ENCODE results near the gene DUOXA1.

DNA sequence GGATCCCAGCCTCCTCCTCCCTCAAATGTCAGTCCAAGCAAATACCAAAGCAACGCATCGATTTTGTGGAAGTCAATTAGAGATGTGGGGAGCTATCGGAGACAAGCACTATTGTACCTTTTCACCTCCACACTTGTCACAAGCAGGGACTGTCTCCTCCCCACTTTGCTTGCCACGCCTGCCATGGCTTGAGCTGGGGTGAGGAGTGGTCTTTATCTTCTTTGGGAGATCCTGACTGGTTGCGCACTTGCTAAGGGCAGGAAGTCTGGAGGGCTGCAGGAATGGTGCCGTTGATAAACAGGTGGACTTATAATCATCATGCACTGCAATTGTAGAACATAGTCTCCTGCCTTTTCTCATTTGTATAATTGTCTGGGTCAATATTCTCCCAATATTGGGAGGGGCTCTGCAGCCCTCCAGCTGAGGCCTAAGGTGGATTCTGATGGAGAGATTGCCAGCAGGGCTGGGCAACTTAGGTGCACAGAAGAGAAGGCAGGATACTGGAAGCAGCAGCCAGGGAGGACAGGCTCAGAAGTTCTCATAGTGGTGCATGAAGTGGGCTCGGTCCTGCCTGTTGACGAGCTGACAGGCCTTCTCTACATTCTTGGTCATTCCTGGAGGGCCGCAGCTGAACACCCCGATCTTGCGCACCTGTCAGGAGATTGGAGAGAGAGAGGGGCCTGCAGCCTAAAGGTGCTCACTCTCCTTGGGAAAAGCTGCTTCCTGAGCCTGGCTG is 35.9 kb downstream of the DUOXA1 start:
- TF ChIP-seq CTCF (IDR thresholded peaks at IDR 0.05; ENCODE audit: insufficient read depth, low read length) (no peak), POLR2AphosphoS5 (IDR thresholded peaks at IDR 0.05; ENCODE audit: low read depth) (no peak)
- TF ChIP-seq, protein P1, sequence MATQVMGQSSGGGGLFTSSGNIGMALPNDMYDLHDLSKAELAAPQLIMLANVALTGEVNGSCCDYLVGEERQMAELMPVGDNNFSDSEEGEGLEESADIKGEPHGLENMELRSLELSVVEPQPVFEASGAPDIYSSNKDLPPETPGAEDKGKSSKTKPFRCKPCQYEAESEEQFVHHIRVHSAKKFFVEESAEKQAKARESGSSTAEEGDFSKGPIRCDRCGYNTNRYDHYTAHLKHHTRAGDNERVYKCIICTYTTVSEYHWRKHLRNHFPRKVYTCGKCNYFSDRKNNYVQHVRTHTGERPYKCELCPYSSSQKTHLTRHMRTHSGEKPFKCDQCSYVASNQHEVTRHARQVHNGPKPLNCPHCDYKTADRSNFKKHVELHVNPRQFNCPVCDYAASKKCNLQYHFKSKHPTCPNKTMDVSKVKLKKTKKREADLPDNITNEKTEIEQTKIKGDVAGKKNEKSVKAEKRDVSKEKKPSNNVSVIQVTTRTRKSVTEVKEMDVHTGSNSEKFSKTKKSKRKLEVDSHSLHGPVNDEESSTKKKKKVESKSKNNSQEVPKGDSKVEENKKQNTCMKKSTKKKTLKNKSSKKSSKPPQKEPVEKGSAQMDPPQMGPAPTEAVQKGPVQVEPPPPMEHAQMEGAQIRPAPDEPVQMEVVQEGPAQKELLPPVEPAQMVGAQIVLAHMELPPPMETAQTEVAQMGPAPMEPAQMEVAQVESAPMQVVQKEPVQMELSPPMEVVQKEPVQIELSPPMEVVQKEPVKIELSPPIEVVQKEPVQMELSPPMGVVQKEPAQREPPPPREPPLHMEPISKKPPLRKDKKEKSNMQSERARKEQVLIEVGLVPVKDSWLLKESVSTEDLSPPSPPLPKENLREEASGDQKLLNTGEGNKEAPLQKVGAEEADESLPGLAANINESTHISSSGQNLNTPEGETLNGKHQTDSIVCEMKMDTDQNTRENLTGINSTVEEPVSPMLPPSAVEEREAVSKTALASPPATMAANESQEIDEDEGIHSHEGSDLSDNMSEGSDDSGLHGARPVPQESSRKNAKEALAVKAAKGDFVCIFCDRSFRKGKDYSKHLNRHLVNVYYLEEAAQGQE (IDR thresholded peaks at IDR 0.05; ENCODE audit: insufficient replicate concordance, low read depth) = no peak
